HuH-7 (cell line): Measurements from ENCODE around the gene ZNF12.
"Not testable (repeated sequence)": the region's sequence is repeated elsewhere in the genome, so short reads cannot be mapped to it uniquely, and the experiment has no call there.

Source experiments
- DNase-seq: peaks from one replicate; pipeline ENCODE4 v3.0.0; 2011; ENCODE audit warnings: low spot score

ZNF12 gene

GRCh38 chr7:6691609-6692106 lies 15.1 kb downstream of the ZNF12 start:
- no peak for DNase-seq

- no peak for DNase-seq
These were observed 15.6 kb downstream of the ZNF12 start for GRCh38 chr7:6691103-6691502.

GRCh38 chr7:6680146-6680545 lies 26.6 kb downstream of the ZNF12 start:
- DNase-seq: no peak

- no peak for DNase-seq
These were observed 30.8 kb downstream of the ZNF12 start for GRCh38 chr7:6675807-6676405.

- DNase-seq: not testable (repeated sequence)
These were observed 35.9 kb downstream of the ZNF12 start for GRCh38 chr7:6670851-6671250.

- no peak for DNase-seq
These were observed 48.0 kb downstream of the ZNF12 start for GRCh38 chr7:6658618-6659345.

- no peak for DNase-seq
These were observed 50.3 kb downstream of the ZNF12 start for GRCh38 chr7:6656413-6656812.

- no peak for DNase-seq
These were observed 50.9 kb downstream of the ZNF12 start for GRCh38 chr7:6655636-6656385.

- no peak for DNase-seq
These were observed 51.7 kb downstream of the ZNF12 start for GRCh38 chr7:6654842-6655610.

GRCh38 chr7:6654113-6654841 lies 52.5 kb downstream of the ZNF12 start:
- no peak for DNase-seq

- DNase-seq: no peak
These were observed 53.4 kb downstream of the ZNF12 start for GRCh38 chr7:6653071-6654003.

GRCh38 chr7:6652446-6653011 lies 54.2 kb downstream of the ZNF12 start:
- no peak for DNase-seq

- no peak for DNase-seq
These were observed 54.8 kb downstream of the ZNF12 start for GRCh38 chr7:6651851-6652445.

GRCh38 chr7:6650521-6651011 lies 56.2 kb downstream of the ZNF12 start:
- DNase-seq: no peak

- DNase-seq: no peak
These were observed 56.7 kb downstream of the ZNF12 start for GRCh38 chr7:6650086-6650485.

- DNase-seq: no peak
These were observed 57.3 kb downstream of the ZNF12 start for GRCh38 chr7:6649241-6649961.

GRCh38 chr7:6648815-6649104 lies 58.0 kb downstream of the ZNF12 start:
- no peak for DNase-seq

- no peak for DNase-seq
These were observed 58.5 kb downstream of the ZNF12 start for GRCh38 chr7:6648066-6648814.
